Ascending aorta (tissue), 2 donors: ENCODE results near the gene KRT77. TPM values are rescaled to one million over a fixed set of nuclear protein-coding genes. Genes with fewer than 3 reads are reported as not detected.

Experiments used
- DNase-seq, 2 donors: peaks; one replicate each; pipeline ENCODE4 v3.0.0-alpha.2; 2019; ENCODE audit warnings: low spot score in 2 of 2
- H3K27ac ChIP-seq, 2 donors: fragments of 200-600 bp; sonication (generic); one replicate each; pipeline ENCODE4 v1.5.1; 2016 to 2017; ENCODE audit warnings: mild to moderate bottlenecking in 1 of 2
- H3K27me3 ChIP-seq: fragments of 200-600 bp; sonication (generic); one replicate; pipeline ENCODE4 v1.5.1; 2017
- H3K36me3 ChIP-seq, 2 donors: fragments of 200-600 bp; sonication (generic); one replicate each; pipeline ENCODE4 v1.5.1; 2016
- H3K4me1 ChIP-seq, 2 donors: fragments of 200-600 bp; sonication (generic); one replicate each; pipeline ENCODE4 v1.5.1; 2016 to 2017; ENCODE audit warnings: mild to moderate bottlenecking in 1 of 2
- H3K4me3 ChIP-seq, 2 donors: fragments of 200-600 bp; sonication (generic); one replicate each; pipeline ENCODE4 v1.5.1; 2016 to 2017; ENCODE audit warnings: mild to moderate bottlenecking in 1 of 2
- H3K9me3 ChIP-seq, 2 donors: fragments of 200-600 bp; sonication (generic); one replicate each; pipeline ENCODE4 v1.5.1; 2016
- intact Hi-C: fragments of 100-400 bp; cut with DNase I; formaldehyde crosslinking; loops from one replicate; pipeline ENCODE4 v1.15.1; 2023
- total RNA-seq: library from RNA; depleted of rRNA; stranded (reverse); fragments of >200 nt; gene quantifications from one replicate; pipeline ENCODE4 v1.1.0, GENCODE V29; 2016
- TF ChIP-seq, protein P1 (sequence below), 3 experiments: fragments of 200-600 bp in 2 of 3; fragments of 450-650 bp in 1 of 3; sonication (generic) in 2 of 3; IDR thresholded peaks; one replicate each; pipeline ENCODE4 v1.5.1; 2016 to 2019; ENCODE audit warnings: antibody characterized with exemption in 3 of 3, mild to moderate bottlenecking in 1 of 3, moderate library complexity in 1 of 3

The KRT77 gene
- total RNA-seq, 1 donor from 2014 or later: not detected

DNA sequence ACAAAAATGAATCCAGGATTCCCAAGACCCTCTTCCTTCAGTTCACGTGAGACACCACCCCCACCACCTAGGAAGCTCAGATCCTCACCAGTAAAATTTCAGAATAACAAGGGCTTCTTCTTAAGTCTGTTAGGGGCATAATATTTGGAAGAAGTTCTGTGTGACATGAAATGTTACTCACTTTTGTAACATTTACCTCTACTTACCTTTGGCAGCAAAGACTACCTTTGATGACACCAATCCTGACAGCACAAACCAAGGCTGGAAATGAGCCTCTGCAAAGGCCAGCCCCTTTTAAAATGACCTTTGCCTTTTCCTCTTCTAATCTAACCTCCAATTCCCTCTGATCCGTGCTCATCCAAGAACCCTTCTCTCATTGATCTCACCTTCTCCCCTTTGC lies 19.4 kb upstream of the KRT77 start:
- no peak for DNase-seq
- Histone ChIP-seq H3K9me3 (no peaks in the 10 kb centered on the region), H3K4me3 (no peak overlapping the region), H3K4me1 (no peaks in the 10 kb centered on the region), H3K36me3 (no peaks in the 10 kb centered on the region), H3K27ac (no peak overlapping the region), H3K27me3 (no peaks in the 10 kb centered on the region)
- intact Hi-C loops: no loop called here
- TF ChIP-seq, protein P1, sequence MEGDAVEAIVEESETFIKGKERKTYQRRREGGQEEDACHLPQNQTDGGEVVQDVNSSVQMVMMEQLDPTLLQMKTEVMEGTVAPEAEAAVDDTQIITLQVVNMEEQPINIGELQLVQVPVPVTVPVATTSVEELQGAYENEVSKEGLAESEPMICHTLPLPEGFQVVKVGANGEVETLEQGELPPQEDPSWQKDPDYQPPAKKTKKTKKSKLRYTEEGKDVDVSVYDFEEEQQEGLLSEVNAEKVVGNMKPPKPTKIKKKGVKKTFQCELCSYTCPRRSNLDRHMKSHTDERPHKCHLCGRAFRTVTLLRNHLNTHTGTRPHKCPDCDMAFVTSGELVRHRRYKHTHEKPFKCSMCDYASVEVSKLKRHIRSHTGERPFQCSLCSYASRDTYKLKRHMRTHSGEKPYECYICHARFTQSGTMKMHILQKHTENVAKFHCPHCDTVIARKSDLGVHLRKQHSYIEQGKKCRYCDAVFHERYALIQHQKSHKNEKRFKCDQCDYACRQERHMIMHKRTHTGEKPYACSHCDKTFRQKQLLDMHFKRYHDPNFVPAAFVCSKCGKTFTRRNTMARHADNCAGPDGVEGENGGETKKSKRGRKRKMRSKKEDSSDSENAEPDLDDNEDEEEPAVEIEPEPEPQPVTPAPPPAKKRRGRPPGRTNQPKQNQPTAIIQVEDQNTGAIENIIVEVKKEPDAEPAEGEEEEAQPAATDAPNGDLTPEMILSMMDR (IDR thresholded peaks at IDR 0.05): no peak

DNA sequence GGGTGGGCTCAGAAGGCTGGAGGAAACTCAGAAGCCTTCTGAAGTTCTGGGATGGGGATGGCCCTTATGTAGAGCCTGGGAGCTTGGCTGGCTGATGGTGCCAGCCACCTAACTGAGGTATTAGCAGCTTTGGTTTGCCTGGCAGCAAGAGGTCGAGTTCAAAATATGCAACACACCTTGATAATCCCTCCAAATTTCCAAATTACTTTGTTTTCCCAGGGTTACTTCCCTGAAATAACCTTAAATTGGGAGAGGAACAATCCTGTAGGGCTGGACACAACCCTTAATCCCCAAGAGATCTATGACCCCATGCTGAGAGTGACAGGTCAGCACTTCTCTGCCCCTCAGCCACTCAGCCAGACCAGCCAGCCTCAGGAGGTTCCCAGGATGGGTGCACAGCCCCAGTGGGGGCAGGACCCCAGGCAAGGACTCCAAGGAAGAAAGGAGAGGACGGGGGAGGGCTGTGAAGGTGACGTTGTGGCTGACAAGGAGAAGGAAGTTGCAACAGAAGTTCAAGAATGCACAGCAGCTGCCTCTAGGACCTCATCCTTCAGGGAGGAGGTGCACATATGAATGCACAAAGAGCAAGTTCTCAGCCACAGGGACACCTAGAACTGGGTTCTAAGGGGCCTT lies 18.6 kb upstream of the KRT77 start:
- no peak overlapping the region for H3K27ac ChIP-seq
- no peak for DNase-seq
- no peaks in the 10 kb centered on the region for H3K9me3 ChIP-seq
- H3K4me1 ChIP-seq: no peaks in the 10 kb centered on the region
- H3K27me3 ChIP-seq: no peaks in the 10 kb centered on the region
- TF ChIP-seq, protein P1 (IDR thresholded peaks at IDR 0.05): no peak
- H3K36me3 ChIP-seq: no peaks in the 10 kb centered on the region
- intact Hi-C loops: no loop called here
- H3K4me3 ChIP-seq: no peak overlapping the region

DNA sequence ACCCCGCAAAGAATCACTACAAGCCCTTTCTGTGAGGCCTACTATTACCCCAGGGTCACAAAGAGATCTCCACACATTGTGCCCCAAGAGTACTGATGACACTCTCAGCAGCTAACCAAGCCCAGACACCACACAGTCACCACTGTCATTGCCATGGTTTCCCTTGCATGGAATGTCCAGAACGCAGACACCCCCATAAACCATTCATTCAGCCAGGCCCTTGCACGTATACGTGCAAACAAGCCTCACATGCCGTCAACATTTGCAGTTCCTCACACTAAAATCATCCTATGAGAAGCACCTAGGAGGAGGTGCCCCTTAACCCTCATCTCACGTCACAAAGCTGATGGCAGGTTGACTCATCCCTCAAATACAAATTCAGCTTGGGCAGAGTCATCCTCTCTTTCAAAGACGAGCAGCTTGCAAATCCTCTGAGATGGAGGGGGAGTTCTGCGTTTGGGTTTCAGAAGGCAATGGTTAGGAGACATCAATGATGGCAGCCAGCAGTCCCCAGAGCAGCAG lies 17.1 kb upstream of the KRT77 start:
- TF ChIP-seq, protein P1 (IDR thresholded peaks at IDR 0.05): no peak
- H3K27ac ChIP-seq: no peak overlapping the region
- no peaks in the 10 kb centered on the region for H3K9me3 ChIP-seq
- H3K36me3 ChIP-seq: no peaks in the 10 kb centered on the region
- H3K4me1 ChIP-seq: no peaks in the 10 kb centered on the region
- no peak overlapping the region for H3K4me3 ChIP-seq
- intact Hi-C loops: no loop called here
- DNase-seq: no peak
- no peaks in the 10 kb centered on the region for H3K27me3 ChIP-seq

DNA sequence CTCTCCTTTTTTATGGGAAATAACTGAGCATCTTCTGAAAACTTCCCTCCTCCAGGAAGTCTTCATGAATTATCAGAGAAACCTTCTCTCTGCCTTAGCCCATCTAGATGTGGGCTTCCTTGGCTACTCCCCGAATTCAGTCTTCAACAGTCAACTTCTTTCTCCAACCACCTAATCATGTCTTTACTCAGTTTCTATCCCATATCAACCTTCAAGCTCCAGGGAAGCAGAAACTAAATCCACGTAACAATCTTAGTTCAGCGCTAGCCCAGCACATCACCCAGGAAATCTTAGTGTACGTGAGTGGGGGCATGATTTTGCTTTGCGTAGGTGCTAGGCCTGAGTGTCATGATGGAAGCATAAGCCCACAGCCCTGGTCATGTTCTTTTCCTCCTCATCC lies 12.7 kb upstream of the KRT77 start:
- Histone ChIP-seq H3K4me3 (no peak overlapping the region), H3K27ac (no peak overlapping the region), H3K9me3 (no peaks in the 10 kb centered on the region), H3K27me3 (peaks cover 9% of the 10 kb centered on the region), H3K36me3 (no peaks in the 10 kb centered on the region), H3K4me1 (no peaks in the 10 kb centered on the region)
- TF ChIP-seq, protein P1 (IDR thresholded peaks at IDR 0.05): no peak
- intact Hi-C loops: no loop called here
- DNase-seq: no peak

DNA sequence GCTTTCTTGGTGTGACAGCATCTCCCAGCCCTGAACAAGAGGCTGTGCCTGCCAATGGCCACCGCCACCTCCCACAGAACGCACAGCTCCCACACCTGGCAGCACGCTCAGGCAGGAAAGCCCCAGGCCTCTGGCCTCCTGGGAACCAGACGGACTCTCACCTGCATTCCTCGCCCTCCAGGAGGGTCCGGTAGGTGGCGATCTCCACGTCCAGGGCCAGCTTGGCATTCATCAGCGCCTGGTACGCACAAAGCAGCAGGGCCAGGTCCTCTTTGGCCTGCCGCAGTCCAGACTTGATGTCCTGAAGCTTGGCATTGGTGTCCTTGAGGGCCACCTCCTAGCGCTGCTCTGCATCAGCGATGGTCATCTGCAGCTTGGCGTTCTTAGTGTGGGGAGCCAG lies 12.1 kb upstream of the KRT77 start:
- intact Hi-C loops: no loop called here
- Histone ChIP-seq H3K4me1 (no peaks in the 10 kb centered on the region), H3K9me3 (no peaks in the 10 kb centered on the region), H3K36me3 (no peaks in the 10 kb centered on the region), H3K27ac (no peak overlapping the region), H3K4me3 (no peak overlapping the region), H3K27me3 (peaks cover 9% of the 10 kb centered on the region)
- TF ChIP-seq, protein P1 (IDR thresholded peaks at IDR 0.05): no peak
- no peak for DNase-seq

DNA sequence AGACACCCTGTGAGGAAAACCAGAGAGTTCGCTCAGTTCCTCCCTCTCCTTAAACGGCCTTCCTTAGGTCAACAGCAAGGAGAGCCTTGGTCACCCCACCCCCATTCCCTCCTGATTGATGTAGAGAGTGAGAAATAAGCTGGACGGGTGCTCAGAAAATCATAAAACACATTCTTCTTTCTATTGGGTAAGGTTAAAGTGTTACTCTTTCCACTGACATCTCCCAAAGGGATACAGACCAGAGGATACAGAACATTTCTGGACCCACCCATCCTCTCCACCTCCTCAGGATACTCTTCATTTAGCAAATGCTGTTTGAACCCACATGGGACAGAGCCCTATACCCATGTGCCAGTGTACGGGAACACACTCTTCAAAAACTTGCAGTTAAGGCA lies 11.6 kb upstream of the KRT77 start:
- DNase-seq: no peak
- no peaks in the 10 kb centered on the region for H3K9me3 ChIP-seq
- no peaks in the 10 kb centered on the region for H3K4me1 ChIP-seq
- TF ChIP-seq, protein P1 (IDR thresholded peaks at IDR 0.05): no peak
- intact Hi-C loops: no loop called here
- H3K27me3 ChIP-seq: peaks cover 9% of the 10 kb centered on the region
- no peaks in the 10 kb centered on the region for H3K36me3 ChIP-seq
- H3K4me3 ChIP-seq: no peak overlapping the region
- H3K27ac ChIP-seq: no peak overlapping the region
